Measurements from ENCODE around the gene SUN1.

The SUN1 gene

GRCh38 chr7:889391-889790 is 57.1 kb downstream of the SUN1 start (continued):
- TF ChIP-seq REST (tag by site-specific recombination; IDR thresholded peaks at IDR 0.05) = no peak
- TF ChIP-seq ZSCAN5A (tag by site-specific recombination; IDR thresholded peaks at IDR 0.05) = no peak
- TF ChIP-seq ZNF513 (tag by site-specific recombination; IDR thresholded peaks at IDR 0.05) = no peak
- TF ChIP-seq ZSCAN4 (tag by site-specific recombination; IDR thresholded peaks at IDR 0.05) = no peak
- no peak for TF ChIP-seq SALL2 (tag by site-specific recombination; IDR thresholded peaks at IDR 0.05; ENCODE audit: borderline replicate concordance)
- TF ChIP-seq ZNF580 (tag by site-specific recombination; IDR thresholded peaks at IDR 0.05) = no peak
- TF ChIP-seq MZF1 (tag by site-specific recombination; IDR thresholded peaks at IDR 0.05; ENCODE audit: borderline replicate concordance) = no peak
- TF ChIP-seq ZNF274 (IDR thresholded peaks at IDR 0.05; ENCODE audit: low read length) = no peak
- TF ChIP-seq ZNF274 (tag by site-specific recombination; IDR thresholded peaks at IDR 0.05; ENCODE audit: borderline replicate concordance) = no peak
- no peak for TF ChIP-seq ELK4 (IDR thresholded peaks at IDR 0.05; ENCODE audit: borderline replicate concordance, low read depth, low read length)
- TF ChIP-seq ZNF544 (tag by site-specific recombination; IDR thresholded peaks at IDR 0.05) = no peak
- no peak for TF ChIP-seq ZNF350 (tag by site-specific recombination; IDR thresholded peaks at IDR 0.05)
- TF ChIP-seq ZNF677 (tag by site-specific recombination; IDR thresholded peaks at IDR 0.05) = no peak
- no peak for TF ChIP-seq AEBP2 (tag by site-specific recombination; IDR thresholded peaks at IDR 0.05; ENCODE audit: borderline replicate concordance)

GRCh38 chr7:890868-891267 is 58.6 kb downstream of the SUN1 start:
- H3K4me1 ChIP-seq (ENCODE audit: control insufficient read depth, insufficient read depth, low read length) = no peaks in the 10 kb centered on the region
- POLR2A ChIA-PET = no interaction called here
- CTCF ChIA-PET = no interaction called here
- H3K9me3 ChIP-seq (ENCODE audit: control insufficient read depth, insufficient read depth, low read depth, low read length) = no peaks in the 10 kb centered on the region
- no peak overlapping the region for H3K4me3 ChIP-seq (ENCODE audit: low read depth, low read length)
- peaks cover 18 to 93% of the 10 kb centered on the region in 2 experiments; a peak in 2 of 3 replicates for H3K36me3 ChIP-seq (ENCODE audit: control insufficient read depth in 2 of 2, insufficient read depth in 1 of 2, low read length in 2 of 2)
- no peak overlapping the region for H3K27ac ChIP-seq (ENCODE audit: extremely low read depth, low read depth, low read length)
- no peak for TF ChIP-seq ZNF621 (tag by site-specific recombination; IDR thresholded peaks at IDR 0.05)
- no peak for TF ChIP-seq ZNF521 (tag by site-specific recombination; IDR thresholded peaks at IDR 0.05)
- TF ChIP-seq ZNF707 (tag by site-specific recombination; IDR thresholded peaks at IDR 0.05) = no peak
- no peak for TF ChIP-seq ZNF341 (tag by site-specific recombination; IDR thresholded peaks at IDR 0.05; ENCODE audit: low read depth)
- no peak for TF ChIP-seq ZNF791 (tag by site-specific recombination; IDR thresholded peaks at IDR 0.05)
- TF ChIP-seq SP7 (tag by site-specific recombination; IDR thresholded peaks at IDR 0.05) = no peak
- no peak for TF ChIP-seq ZNF280C (tag by site-specific recombination; IDR thresholded peaks at IDR 0.05)
- no peak for TF ChIP-seq ZNF510 (tag by site-specific recombination; IDR thresholded peaks at IDR 0.05; ENCODE audit: insufficient replicate concordance)
- TF ChIP-seq ZNF223 (tag by site-specific recombination; IDR thresholded peaks at IDR 0.05) = no peak
- TF ChIP-seq ZNF324 (tag by site-specific recombination; IDR thresholded peaks at IDR 0.05) = no peak
- TF ChIP-seq ZBTB21 (tag by site-specific recombination; IDR thresholded peaks at IDR 0.05) = no peak

All from HEK293 (cell line).